HG03571 (cell line): ENCODE measurements around the gene PHKA2.
"Not testable (repeated sequence)": the region's sequence is repeated elsewhere in the genome, so short reads cannot be mapped to it uniquely, and the experiment has no call there.

Experiments
- ATAC-seq: cut with Tn5 transposase; IDR thresholded peaks from one replicate; pipeline ENCODE4 v1.9.1; 2021; ENCODE audit not compliant: unreplicated experiment

PHKA2 gene, protein sequence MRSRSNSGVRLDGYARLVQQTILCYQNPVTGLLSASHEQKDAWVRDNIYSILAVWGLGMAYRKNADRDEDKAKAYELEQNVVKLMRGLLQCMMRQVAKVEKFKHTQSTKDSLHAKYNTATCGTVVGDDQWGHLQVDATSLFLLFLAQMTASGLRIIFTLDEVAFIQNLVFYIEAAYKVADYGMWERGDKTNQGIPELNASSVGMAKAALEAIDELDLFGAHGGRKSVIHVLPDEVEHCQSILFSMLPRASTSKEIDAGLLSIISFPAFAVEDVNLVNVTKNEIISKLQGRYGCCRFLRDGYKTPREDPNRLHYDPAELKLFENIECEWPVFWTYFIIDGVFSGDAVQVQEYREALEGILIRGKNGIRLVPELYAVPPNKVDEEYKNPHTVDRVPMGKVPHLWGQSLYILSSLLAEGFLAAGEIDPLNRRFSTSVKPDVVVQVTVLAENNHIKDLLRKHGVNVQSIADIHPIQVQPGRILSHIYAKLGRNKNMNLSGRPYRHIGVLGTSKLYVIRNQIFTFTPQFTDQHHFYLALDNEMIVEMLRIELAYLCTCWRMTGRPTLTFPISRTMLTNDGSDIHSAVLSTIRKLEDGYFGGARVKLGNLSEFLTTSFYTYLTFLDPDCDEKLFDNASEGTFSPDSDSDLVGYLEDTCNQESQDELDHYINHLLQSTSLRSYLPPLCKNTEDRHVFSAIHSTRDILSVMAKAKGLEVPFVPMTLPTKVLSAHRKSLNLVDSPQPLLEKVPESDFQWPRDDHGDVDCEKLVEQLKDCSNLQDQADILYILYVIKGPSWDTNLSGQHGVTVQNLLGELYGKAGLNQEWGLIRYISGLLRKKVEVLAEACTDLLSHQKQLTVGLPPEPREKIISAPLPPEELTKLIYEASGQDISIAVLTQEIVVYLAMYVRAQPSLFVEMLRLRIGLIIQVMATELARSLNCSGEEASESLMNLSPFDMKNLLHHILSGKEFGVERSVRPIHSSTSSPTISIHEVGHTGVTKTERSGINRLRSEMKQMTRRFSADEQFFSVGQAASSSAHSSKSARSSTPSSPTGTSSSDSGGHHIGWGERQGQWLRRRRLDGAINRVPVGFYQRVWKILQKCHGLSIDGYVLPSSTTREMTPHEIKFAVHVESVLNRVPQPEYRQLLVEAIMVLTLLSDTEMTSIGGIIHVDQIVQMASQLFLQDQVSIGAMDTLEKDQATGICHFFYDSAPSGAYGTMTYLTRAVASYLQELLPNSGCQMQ

DNA sequence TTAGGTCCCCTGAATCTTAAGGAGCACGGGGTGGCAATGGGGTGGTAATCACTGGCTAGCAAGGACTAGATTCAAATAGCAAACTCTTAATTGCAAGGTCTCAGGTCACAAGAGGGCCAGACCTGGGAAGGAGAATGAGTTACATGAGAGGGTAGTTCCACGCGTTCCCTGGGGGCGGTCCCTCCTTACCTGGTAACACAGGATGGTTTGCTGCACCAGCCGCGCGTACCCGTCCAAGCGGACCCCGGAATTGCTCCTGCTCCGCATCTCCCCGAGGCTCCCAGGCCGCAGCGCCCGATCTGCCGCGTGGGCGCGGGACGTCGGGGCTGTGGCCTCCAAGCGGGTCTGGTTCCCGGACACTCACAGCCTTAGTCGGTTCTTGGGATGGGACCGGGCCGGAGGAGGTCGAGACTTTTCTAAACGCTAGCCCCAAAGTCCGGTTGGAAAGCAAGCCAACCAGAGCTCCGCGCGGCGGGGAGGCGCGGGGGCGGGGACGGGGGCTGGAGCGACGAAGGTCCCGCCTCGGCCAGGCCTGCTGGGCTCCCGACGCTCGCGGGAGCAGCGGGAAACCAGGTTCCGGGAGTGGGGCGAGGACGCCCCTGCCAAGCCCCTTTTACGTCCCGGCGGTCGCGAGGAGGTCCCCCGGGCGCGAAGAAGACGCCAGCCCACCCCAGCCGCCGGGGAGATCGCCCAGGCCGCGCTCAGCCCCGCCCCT lies at the start of gene PHKA2:
Gene PHKA2, minus strand, starts transcription at position 449 of the 715 bp plus-strand sequence. Its CDS starts 182 bp downstream, at position 267.
- peak; percentile 46 for ATAC-seq

DNA sequence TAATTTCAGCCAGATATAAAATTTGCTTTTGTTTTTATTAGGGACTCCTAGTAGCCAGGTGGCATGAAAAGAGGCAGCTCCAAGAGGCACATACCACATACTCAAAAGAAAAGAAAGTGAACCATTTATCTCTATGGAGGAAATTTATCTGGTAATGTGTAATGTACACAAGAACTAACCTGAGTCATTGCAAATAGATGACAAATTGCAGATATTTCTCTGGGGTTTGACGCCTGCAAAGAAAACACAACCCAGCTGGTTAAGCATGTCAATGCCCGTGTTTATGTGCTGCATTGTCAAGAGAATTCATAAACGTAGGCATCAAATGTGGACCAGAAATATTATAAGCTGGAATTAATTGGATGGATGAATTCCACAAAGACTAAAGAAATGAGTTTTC lies 46.9 kb upstream of the PHKA2 start:
- no peak for ATAC-seq

DNA sequence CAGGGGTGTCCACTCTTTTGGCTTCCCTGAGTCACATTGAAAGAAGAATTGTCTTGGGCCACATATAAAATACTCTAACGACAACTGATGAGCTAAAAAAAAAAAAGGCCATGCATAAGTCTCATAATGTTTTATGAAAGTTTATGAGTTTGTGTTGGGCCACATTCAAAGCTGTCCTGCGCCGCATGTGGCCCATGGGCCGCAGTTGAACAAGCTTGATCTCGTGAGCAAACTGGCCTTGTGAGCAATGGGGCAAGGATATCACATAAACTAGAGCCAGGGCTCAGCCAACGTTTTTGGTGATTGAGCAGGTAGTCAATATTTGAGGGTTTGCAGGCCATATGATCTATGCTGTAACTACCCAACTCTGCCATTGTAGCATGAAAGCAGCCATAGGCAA lies 44.6 kb upstream of the PHKA2 start:
- no peak for ATAC-seq

DNA sequence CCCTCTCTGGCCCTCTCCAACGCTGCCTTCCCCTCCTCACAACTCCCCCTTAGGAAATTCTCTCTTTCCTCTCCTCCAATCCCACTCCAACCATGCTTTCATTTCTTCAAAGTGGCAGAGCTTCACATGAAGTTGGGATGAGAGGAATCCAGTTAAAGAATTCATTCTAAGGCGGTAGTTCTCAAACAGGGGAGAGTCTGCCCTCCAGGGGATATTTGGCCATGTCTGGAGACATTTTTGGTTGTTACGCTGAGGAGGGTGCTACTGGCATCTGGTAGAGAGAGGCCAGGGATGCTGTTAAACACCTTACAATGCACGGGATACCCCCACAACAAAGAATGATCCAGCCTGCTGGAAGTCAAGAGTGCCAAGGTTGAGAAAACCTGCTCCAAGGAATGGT lies 40.5 kb upstream of the PHKA2 start:
- ATAC-seq: no peak

DNA sequence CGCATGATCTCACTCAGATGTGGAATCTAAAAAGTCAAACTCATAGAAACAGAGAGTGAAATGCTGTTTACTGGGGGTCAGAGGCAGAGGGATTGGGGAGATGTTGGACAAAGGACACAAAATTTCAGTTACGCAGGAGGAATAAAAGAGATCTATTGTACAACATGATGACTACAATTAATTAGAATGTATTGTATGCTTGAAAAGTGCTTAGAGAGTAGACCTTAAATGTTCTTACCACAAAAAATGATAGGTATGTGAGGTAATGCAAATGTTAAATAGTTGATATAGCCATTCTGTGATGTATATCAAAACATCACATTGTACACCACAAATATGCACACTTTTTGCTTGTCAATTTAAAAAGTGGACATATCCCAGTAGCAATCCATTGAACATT lies 36.1 kb upstream of the PHKA2 start:
- ATAC-seq: no peak

DNA sequence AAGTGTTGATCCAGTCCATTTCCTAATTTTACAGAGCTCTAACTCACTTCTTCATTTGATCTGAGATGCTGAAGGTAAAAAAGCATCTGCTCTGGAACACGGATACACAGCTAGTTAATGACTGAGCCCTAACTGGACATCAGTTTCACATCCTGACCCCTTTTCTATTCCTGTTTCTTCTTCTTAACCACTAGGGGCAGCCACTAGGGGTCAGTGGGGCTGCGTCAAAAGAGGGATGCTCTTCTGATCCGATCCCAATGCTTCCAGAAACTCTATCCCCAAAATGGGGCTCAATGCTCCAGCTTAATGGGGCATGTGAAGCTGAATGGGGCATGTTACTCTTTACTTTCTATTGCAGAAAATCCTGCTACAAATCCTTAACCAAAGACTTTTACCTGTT lies 33.4 kb upstream of the PHKA2 start:
- no peak for ATAC-seq

DNA sequence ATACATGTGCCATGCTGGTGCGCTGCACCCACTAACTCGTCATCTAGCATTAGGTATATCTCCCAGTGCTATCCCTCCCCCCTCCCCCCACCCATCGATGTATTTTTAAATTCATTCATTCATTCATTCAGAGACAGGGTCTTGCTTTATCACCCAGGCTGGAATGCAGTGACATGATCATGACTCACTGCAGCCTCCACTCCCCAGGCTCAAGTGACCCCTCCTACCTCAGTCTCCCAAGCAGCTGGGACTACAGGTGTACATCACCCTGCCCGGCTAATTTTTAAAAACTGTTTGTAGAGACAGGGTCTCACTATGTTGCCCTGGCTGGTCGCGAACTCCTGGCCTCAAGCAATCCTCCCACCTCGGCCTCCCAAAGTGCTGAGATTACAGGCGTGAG lies 32.7 kb upstream of the PHKA2 start:
- not testable (repeated sequence) for ATAC-seq

DNA sequence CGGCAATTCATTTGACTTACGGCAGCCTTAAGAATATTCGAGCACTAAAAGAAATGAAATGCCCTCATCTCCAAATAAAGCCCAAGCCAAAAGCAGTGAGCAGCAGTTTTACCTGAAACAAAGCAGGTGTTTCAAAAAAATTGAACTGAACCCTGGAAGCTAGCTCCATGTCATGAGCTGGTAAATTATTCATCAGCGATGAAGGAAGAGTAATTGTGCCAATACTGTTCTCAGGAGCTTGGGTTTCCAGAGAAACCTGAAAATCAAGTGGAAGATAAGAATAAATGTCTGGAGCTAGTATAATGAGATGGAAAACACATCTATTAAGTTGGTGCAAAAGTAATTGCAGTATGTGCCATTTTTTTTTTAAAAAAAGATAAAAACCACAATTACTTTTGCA lies 24.0 kb upstream of the PHKA2 start:
- ATAC-seq: no peak

DNA sequence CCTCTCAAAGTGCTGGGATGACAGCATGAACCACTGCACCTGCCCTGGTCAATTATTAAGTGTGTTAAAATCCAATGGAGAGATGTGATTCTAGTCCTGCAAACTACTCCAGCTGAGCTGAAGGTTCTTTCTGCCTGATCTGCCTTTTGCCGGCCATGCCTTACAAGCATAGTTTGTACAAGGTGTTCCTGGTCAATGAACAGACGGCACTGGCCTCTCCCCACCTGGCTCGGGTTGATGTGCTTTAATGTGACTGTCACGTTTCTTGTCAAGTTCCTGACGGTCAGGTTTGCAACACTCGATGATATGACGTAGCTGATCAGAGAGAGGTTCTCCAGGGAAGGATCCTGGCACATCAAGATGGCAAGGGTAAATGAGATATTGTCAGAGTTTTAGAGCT lies 23.1 kb upstream of the PHKA2 start:
- ATAC-seq: no peak

DNA sequence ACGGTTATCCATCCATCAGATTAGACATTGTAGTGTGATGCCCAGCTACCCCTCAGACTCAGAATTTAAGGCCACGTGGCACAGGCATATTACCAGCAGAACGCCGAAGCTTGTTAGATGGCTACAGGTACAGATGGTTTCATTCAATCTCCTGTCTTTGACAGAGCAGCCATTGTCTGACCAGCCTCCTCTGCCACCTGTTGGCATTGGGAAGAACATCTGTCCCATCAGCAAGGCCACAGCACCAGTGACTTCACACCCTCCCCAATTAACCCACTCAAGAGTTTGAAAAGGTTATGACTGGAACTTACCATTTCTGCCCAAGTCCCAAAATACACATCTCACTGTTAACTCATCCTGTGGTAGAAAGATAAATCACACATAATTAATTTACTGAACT lies 22.0 kb upstream of the PHKA2 start:
- no peak for ATAC-seq

DNA sequence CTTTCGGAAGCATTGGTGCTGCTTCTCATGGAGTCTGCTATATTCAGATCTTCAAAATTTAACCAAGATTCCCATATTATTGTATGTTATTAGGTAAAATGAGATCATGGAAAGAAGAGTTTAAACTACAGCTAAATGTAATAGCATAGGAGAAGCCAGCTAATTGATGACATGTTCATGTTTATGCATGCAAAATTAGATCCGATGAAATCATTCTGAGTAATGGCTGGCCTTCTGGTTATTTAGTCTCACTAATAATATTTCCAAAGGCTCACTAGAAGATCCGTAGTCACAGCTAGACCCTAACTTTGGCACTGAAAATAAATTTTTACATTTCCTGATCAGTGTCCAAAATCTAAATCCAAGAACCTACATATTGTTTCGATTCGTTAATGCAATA lies 19.8 kb upstream of the PHKA2 start:
- ATAC-seq: no peak

DNA sequence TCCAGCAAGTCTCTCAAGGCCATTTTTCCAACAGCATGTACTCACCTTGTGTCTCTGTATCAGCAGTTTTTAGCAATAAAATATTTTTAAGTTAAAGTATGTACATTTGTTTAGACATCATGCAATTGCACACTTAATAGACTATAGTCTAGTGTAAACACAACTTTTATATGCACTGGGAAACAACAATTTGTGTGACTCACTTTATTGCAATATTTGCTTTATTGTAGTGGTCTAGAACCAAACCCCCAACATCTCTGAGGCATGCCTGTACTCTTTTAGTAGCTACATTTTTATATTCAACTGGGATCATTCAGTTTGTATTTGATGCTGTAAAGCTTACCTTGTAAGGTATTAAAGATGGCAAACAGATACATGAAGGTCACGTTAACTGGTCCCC lies 14.7 kb upstream of the PHKA2 start:
- no peak for ATAC-seq

DNA sequence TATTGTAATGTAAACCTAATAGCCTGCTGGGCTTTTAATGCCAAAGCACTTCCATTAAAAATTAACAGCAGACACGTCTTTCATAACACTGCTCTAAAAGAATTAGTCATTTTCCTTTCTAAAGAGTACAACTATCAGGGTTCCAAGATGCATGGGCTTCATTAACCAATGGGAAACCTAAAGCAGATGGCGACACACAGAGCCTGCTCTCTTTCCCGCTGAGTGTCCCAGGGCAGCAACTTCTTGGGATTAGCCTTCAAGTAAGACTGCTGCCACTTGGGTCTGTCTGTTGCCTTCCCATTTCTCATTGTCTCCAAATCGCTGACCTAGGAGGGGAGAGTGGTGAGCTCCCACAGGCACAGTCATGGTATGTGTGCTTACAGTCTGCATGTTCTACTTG lies 14.0 kb upstream of the PHKA2 start:
- no peak for ATAC-seq

DNA sequence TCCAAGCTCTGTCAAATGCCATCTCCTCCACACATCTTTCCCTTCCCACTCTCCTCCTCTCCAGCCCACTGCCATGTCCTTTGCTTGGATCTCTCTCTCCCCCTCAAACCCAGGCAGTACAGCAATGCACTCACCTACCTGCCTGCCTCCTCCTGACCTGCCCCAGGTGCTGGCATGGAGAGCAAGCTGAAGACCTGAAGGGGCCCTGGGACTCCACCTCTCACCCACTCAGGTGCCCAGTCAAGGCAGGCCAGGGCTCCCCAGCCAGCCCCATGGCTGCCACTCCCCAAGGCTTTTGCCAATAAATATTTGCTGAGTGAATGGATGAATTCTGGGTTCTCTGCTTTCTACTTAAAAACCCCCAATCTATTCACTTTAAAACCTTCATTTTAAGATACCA lies 12.6 kb upstream of the PHKA2 start:
- ATAC-seq: no peak

DNA sequence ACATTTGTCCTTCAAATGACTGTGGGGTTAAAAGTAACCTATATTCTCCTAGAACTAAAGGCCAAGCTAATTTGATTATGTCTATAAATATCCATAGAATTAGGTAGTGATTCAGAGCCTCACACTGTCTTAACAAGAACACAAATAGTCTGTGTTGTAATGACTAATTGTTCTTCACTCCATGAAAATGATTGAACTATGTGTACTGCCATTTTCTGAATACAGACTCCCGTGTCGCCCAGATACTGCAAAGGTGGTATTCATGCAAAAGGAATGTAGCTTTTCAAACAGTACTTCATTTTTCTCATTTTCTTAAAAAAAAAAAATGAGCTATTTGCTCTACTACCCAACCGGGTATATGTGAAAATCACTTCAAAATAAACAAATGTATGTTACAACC lies 11.3 kb upstream of the PHKA2 start:
- no peak for ATAC-seq

DNA sequence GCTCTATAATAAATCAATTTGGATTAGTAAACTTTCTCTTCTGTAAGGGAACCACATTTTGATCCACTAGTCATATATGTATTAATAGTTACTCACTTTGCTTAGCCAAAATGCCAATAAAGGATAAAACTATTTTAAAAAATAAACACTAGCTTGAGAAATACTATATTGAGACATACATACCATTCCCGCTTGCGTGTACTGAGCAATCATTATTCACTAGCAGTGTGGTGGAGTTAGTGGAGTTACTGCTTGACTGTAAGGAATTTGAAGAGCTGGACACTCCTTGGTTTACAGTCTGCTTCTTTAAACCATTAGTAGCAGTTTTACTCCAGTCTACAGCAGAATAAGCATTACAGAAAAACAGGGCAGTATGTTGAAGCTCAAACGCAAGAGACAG lies 10.8 kb upstream of the PHKA2 start:
- ATAC-seq: no peak

DNA sequence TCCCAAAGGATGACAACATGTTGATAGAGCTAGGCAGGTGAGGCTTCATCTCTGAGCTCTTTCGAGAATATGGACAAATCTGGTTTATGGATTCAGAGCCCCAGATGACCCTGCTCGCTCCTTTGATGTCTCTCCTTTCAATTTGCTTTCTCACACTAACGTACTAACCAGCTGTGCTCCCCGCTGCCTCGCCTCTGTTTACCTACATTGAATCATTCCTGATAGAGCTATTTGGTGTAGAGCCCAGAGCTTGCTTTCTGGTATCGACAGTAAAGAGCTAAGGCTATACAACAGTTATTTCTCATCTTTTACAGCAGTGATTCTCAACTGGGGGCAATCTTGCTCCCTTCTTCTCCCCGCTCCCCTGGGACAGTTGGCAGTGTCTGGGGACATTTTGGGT lies 8.9 kb upstream of the PHKA2 start:
- ATAC-seq: no peak

DNA sequence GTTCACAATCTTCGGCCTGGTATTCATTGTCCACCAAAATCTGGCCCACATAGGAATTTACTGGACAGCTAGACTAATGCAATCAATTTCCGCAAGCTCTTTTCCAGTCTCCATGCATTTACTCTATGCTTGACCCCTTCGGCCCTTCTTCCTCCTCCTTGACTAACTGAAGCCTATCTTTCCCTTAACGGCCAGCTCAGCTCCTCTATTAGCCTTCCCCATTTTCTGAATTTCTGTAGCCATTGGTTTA lies 1.2 kb upstream of the PHKA2 start:
- no peak for ATAC-seq

DNA sequence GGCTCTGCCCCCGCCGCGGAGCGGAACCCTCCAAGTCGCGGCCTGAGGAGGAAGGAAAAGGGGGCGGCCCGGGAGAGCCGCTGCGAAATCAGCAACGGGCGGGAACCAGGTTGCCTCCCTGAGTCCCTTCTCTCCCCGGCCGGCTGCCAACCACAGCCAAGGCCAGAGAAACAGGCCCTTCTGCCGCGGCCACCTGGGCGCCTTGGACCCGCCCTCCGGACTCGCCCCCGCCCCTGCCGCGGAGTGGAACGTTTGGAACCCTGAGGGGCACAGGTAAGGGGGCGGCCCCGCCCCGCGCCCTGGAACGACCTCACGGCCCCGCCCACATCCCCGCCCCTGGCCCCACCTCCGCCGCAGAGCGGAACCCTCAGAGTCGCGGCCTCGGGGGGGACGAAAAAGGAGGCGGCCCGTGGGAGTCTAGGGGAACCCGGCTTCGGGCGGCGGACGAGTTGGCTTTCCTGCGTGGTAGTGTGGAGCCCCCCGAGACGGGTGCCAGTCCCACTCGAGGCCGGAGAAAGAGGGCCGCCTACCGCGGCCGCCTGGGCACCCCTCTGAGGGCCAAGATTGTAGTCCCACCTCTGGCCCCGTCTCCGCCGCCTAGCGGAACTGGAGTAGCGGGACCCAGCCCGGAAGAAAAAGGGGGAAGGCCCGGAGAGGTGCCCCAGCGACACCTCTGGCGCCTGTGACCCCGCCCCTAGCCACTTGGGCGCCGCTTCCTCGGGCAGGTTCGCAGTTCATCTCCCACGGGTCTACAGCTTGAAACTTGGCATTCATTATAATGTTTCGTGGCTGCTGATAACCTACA lies 669 bp upstream of the PHKA2 start:
- peak; percentile 82 for ATAC-seq

DNA sequence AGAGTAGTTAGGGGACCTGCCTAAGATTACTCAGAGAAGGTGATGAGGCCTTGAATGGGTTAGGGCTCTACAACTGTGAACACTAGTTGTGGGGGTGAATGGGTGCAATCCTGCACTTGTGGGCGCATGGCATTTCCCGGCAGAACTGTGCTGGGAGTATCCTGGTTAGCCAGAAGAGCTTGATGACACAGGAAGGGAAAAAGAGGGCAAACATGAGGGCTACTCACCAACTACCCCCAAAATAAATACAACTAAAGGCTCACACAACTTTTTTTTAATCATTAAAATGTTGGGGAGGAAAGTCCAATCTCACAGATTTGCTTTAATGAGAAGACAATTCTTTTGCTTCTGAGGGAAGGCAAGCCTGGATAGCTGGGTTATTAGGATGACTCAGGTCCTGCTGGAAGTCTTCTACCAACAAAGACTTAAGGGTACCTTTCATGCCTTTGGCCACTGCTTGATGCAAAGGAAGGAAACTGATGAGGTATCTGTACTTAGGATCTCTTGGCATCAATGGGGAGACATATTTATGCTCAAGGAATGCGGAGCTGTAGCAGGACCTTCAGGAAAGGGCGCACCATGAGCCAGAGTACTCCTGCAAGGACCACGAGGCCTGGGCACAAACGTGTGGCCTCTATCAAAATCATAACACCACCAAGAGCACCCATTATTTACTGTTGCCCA lies 2.6 kb downstream of the PHKA2 start:
- no peak for ATAC-seq
